Inflammatory macrophage treated with lipopolysaccharide for 1 hour (primary cell): ENCODE data around the gene KCNN3.

Source experiments
- DNase-seq, 2 donors: peaks; one replicate each; pipeline ENCODE4 v3.0.0-alpha.2; 2020 to 2022

The KCNN3 gene

DNA sequence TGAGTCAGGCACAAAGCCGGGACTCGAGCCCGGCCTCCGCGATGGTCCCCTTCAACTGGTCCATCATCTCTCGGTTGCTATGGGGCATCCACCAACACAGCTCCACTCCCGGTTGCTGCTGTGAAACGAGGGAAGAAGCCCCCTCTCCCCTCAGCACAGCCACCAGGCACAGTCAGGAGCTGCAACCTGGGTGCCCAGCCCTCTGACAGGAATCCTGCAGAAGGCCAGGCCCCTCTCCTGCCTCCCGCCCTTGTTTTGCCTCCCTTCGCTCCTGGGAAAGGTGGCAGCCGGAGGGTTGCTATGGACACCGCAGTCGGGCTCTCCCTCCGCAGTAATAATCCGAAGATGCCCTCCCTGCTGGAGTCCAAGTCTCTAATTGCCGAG, 8.9 kb upstream of the KCNN3 start:
- DNase-seq: no peak

DNA sequence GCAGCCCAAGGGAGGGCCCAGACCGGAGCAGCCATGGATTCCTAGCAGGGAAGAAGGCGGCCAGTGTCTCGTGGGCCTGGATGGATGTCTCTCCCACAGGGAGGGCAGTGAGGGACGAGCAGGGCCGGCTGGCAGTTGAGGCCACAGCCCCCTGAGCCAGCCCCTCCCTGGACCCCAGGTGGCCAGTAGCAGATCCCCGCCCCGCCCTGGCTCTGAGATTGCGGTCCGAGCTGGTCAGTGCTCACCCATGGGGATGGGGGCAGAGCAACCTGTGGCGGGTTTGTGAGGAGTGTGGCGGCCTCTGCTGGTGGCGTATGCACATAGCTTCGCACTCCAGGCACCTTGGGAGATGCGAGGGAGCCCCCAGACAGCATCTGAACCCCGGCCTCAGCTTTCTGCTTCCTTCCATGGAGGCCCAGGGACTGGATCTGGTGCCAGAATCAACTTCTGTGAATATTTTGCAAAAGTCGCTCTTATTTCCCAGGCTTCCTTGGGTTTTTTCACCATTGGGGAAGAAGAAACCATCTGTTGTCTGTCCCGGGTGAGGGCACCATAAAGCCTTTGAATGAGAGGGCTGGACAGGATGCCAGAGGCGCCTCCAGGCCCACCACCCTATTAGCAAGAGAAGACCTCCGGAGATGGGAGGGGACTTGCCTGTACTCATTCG, 8.4 kb upstream of the KCNN3 start:
- DNase-seq: peak; percentile 24 to 81

DNA sequence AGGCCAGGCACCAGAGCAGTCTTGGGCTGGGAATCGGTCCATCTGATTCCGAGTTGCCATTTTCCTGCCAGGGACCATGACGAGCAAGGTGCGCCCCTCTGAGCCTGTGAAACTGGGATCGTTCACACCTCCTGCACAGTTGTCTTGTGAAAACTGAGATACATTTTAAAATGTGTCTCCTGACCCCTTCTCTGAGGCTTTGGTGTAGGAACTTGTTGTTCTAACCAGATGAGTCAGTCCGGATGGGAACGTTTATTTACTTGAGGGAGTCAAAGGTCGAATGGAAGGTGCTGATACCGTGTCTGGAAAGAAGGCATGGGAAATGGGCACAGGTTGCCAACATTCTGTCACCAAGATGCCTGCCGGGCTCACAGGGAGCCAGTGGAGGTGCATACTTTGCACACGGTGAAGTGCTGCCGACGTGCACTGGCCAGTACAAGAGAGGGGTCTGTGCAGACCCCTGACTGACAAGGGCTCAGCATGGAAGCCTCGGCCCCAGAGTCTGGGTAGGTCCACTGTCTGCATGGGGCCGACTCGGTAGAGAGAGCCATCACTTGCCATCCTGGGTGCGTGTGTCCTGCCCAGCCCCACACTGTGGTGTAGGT, 7.4 kb upstream of the KCNN3 start:
- DNase-seq: no peak

GRCh38 chr1:154876842-154877369, 6.8 kb upstream of the KCNN3 start:
- no peak for DNase-seq

GRCh38 chr1:154874465-154874864, 4.4 kb upstream of the KCNN3 start:
- DNase-seq: no peak

DNA sequence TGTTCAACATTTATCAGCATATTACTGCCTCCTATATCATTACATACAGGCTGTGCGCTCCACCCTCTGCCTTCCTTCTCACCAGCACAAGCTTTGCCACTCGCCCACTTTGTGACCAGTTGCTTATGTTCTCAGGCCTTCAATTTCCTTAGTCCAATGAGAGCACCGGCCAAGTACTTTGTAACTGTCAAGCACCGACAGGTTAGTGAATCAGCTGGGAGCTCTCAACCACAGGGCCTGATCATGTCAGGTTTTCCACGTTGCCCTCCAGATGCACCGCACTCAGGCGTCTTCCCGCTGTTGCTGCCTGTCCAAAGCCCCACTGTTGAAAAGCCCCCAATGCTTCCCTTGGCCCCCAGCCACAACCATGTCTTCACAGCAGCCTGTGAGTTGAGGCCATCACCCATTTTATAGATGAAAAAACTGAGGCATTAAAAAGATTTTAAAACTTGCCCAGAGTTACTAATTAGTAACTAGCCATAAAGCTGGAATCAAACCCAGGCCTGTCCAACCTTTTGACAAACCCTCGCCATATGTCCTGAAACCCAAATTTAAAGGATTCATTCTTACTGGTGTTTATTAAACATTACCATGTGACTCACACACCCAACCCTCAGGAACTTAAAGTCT, 3.4 kb upstream of the KCNN3 start:
- no peak for DNase-seq

GRCh38 chr1:154871374-154871773, 1.3 kb upstream of the KCNN3 start:
- DNase-seq: no peak

DNA sequence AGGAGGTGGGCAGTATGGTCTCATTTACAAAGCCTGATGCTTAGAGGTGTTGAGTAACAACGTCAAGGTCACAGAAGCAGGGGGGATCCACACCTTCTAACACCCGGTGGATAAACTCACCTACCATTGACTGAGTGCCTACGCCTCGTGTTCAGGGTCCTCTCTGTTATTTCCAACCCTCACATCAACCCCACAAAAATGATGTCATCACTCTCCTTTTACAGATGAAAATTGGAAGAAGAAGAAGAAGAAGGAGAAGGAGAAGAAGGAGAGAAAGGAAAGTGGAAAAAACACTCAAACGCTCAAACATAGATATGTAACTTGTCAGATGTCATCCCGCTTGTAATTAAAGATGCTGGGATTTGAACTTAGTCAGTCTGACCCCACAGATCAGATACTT, 653 bp upstream of the KCNN3 start:
- no peak for DNase-seq

GRCh38 chr1:154869351-154870114, 548 bp downstream of the KCNN3 start:
- DNase-seq: no peak

- no peak for DNase-seq
Measured at GRCh38 chr1:154867841-154868605, 2.1 kb downstream of the KCNN3 start.

DNA sequence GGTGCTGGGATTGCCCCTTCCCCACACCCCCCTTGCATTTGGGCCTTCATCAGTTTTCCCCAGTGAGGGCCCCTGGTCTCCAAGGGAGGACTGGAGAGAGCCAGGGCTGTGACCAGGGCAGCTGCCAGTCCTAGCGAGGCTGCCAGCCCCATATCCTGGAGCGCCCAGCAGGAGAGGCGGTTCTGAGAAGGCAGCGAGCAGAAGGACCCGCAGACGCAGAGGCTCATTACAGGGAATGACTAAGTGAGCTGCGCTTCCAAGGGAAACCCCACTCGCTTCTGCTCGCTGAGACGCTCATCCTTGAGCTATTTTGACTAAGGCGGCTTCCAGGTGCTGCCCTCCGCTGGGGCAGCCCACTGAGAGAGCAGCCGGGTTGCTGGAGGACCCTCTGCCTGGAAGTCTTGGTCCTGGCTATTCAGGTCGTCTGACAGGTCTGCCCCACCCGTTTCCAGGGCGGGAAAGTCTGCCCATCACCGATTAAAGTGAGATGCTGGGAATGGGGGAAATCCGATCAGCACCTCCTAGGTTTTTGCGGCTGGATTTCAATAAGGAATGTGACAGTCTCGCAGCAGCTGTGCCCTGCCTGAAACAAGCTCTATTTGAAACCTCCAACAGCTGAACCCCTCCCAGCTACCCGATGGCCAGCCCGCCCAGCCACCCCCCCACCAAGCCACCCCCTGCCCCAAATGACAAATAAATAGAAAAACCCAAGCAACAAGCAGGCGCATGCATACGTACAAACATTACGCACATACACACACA, 2.8 kb downstream of the KCNN3 start:
- DNase-seq: peak in 1 of 2 donors; percentile 36

DNA sequence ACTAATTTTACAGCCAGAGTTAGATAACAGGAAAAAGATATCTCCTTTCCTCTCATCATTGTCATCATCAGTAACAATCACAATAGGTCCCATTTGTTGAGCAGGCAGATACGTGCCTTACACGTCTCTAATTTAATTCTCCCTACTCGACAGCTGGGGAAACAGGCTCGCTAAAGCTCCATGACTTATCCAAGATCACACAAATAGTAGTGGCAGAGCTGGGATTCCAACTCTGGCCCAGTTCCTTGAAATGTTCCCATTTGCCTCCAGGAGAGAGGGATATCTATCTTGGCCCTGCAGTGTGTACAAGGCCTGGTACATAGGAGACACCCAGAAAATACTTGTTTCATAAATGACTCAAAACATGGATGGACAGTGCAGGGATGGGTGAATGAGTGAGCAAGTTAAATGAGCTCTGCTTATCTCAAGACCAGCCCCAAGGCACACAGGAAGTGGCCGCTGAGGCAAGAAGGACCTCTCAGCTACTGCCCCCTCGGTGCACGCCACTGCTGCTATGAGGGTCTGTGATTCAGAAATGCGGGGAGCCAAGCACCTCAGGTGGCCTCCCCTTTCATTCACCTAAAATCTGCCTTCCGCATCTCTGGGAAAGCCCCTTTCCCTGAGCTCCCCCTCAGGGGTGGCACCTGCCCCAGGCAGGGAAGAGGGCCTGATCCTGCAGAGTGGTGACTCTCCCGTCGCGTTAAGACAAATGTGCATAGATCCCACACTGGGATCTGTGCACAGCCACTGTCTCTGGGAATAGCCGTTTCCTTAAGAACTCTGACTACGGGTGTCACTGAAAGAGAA, 3.6 kb downstream of the KCNN3 start:
- DNase-seq: no peak

GRCh38 chr1:154865442-154866256, 4.4 kb downstream of the KCNN3 start:
- DNase-seq: no peak

GRCh38 chr1:154864189-154864975, 5.7 kb downstream of the KCNN3 start:
- no peak for DNase-seq

- DNase-seq: peak in 1 of 2 donors; percentile 16
Measured at GRCh38 chr1:154863315-154864174, 6.5 kb downstream of the KCNN3 start.

- DNase-seq: no peak
Measured at GRCh38 chr1:154862907-154863306, 7.2 kb downstream of the KCNN3 start.

- no peak for DNase-seq
Measured at GRCh38 chr1:154861607-154862094, 8.4 kb downstream of the KCNN3 start.
